ENCODE measurements around the gene EFCAB11. TPM values are rescaled to one million over a fixed set of nuclear protein-coding genes. Genes with fewer than 3 reads are reported as not detected.

Gene EFCAB11
- total RNA-seq, 1 donor from 2014 or later = 1.9 TPM

GRCh38 chr14:89746654-89747053, 207.9 kb downstream of the EFCAB11 start:
- DNase-seq (ENCODE audit: low spot score) = no peak
- intact Hi-C loops (cut with DNase I) = no loop called here

DNA sequence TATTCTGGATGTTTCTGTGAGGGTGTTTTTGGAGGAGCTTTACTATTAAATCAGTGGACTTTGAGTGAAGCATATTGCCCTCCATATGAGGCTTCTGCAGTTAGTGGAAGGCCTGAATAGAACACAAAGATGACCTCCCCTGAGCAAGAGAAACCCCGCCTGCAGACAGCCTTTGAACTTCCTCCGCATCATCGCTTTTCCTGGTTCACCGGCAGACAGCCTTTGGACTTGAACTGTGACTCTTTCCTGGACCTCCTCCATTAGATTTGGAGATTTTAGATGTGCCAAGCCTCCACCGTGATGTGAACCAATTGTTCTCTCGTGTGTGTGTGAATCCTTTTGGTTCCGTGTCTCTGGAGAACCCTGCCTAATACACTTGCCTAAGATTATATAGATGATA, 208.4 kb downstream of the EFCAB11 start:
- DNase-seq (ENCODE audit: low spot score) = no peak
- intact Hi-C loops (cut with DNase I) = no loop called here

Other genes starting within 250 kb of the EFCAB11 start
- 2.8 TPM for gene TDP1, start 1.2 kb upstream of the EFCAB11 start, total RNA-seq
- gene KCNK13, start 107.3 kb upstream of the EFCAB11 start, total RNA-seq = 0.62 TPM

Measured in cardiac septum (tissue), 1 donor.